T-helper 2 cell (primary cell): ENCODE measurements around the gene MASP1.
"Not testable (repeated sequence)": the region's sequence is repeated elsewhere in the genome, so short reads cannot be mapped to it uniquely, and the experiment has no call there.

Source experiments
- DNase-seq, 5 experiments: peaks; one replicate each; pipeline versions ENCODE4 v3.0.0 to v3.0.0-alpha.2; 2012 to 2022

MASP1 gene

DNA sequence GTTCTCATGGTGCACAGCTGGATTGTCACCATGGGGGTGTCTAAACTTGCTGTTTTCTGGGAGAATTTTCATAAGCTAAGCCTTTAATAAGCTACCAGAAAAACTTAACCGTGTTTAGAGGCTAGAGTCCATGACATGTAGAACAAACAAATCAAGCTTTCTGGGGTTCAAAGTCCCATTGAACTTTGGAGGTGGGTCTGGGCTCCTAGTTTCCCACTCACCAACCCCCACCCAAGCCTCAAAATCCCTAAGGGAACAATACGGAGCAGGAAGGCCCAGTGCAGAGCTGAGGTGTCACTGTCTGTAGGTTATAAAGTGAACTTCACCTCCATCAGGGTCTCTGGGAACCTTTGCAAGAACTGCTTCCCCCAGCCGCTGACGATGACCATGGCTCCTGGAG lies 68.7 kb downstream of the MASP1 start:
- DNase-seq = no peak

DNA sequence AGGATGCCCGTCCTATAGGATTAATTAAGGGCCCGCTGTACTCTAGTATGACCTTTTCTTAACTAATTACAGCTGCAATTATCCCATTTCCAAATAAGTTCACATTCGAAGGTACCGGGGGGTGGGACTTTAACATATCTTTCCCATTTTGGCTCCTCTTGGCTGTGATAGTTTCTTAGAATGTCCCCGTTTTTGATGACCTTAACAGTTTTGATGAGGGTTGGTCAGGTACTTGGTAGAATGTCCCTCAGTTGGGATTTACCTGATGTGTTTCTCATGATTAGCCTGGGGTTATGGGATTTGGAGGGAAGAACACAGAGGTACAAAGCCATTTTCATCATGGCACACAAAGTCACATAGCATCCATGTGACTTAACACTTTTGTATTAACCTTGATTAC lies 76.1 kb downstream of the MASP1 start:
- no peak for DNase-seq

DNA sequence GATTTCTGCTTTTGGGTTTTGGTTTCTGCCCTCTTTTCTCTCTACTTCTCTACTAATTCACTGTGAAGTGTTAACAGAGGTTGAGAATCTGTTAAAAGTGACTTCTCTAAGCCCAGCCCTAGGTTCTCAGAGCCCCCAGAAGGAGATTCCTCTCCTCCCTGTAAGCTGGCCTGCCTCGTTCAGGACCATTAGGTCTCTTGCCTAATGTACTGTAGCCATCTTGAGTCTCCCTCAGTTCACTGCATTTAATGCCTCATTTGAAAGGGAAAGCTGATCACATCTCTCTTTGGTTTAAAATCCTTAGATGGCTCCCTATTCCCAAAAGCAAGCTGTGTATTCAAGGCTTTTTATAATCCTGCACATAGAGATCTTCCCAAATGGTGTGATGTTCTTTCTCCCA lies 77.9 kb downstream of the MASP1 start:
- DNase-seq = no peak

DNA sequence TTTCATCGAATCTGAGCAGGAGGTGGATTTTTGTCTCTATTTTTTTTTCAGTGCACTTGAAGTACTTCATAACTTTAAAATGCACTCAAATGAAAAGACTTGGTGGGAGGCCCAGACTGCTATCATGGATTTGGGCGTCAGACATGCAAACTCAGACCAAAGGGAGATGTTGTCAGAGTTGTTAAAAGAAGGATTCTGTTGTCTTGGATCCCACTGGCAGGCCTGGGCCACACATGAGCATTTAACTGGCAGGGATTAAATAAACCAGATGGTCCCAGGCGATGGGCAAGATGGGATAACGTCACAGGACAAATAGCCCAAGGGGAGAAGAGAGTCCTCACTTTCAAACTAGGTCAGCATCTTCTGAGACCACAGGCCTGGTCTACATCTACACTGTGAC lies 78.8 kb downstream of the MASP1 start:
- no peak for DNase-seq

- no peak for DNase-seq
Measured at GRCh38 chr3:187212196-187212545, 79.4 kb downstream of the MASP1 start.

DNA sequence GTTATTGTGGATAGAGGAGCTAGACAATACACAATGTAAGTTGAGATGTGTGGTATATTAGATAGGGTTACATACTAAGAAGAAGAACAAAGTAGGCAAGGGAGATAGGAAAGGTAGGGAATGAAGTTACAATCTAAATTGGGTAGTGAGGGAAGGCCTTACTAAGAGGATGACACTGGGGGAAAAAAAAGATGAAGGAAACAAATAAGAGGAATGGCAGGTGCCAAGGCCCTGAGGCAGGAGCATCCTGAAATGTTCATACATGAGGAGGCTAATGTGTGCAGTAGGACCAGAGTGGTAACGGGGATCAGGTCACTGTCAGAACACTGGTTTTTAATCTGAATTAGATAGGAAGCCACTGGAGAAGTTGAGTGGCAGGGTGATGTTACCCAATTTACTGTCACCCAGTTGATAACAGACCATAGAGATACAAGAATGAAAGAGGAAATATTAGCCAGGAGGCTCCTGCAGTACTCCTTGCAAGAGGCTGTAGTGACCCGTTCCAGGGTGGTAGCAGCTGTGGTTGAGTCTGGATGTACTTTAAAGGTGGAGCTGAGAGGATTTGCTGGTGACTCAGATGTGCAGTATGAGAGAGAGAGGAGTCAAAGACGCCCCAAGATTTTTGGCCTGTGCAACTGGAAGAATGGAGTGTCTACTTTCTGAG lies 79.9 kb downstream of the MASP1 start:
- no peak for DNase-seq

- DNase-seq = no peak
Measured at GRCh38 chr3:187210545-187211327, 80.8 kb downstream of the MASP1 start.

DNA sequence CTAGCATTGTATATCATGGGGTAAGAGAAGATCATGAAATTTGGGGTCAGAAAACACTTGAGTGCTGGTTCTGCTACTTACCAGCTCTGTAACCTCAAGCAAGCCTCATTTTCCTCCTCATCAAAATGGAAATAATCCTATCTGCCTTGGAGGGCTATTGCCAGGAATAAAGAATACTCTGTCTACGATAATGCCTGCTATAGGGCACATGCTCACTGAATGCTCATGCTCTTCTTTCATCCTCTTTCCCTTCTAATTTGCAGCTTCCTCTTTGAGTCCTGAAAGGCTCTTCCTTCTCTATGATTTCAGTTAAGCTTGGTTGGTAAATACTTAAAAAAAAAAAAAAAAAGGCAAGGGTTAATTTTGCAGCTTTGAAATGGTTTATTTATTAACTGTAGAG lies 81.4 kb downstream of the MASP1 start:
- DNase-seq = no peak

DNA sequence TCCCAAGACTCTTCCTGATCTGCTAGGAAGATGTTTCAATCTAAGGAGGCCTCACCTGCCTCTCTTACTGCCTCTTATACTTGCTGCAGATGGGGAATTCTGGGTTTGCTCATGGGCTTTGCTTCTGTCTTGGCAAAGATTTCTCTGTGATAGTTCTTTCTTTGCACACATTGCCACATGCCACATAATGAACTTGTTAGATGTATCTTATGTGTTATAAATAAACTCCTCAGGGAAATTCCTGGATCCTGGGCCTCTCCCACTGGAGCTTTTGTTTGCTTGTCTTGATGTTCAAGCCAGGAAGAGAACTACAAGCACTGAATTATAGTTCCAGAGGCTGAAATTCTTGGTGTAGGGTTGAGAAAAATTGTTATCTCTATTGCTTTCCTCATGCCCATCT lies 82.0 kb downstream of the MASP1 start:
- no peak for DNase-seq

DNA sequence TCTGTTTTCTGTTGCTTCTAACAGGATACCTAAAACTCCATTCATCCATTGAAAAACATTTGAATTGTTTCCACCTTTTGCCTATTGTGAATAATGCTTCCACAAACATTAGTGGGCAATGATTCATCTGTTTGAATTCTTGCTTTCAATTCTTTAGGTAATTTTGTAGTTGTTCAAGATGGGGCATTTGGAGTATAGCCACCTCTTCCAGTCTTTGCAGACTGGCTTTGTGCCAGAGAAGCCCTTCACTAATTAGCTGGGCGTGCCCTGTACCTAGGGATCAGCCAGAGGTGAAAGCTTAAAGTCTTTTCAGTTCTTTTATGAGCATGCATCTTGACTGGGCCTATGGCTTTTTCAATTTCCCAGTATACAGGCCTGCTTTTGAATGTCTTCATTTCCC lies 83.4 kb downstream of the MASP1 start:
- no peak for DNase-seq

DNA sequence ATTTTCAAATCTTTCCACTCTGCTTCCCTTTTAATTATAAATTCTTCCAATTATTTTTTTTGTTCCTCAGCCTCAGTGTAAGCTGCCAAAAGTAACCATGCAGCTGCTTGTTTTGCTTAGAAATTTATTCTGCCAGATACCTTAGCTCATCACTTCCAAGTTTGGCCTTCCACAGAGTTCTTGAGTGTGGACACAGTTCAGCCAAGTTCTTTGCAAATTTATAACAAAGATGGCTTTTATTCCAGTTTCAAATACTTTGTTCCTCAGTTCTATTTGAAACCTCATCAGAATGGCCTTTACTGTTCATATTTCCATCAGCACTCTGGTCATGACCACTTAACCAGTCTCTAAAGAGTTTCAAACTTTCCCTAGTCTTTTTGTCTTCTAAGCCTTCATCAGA lies 83.9 kb downstream of the MASP1 start:
- DNase-seq = no peak

DNA sequence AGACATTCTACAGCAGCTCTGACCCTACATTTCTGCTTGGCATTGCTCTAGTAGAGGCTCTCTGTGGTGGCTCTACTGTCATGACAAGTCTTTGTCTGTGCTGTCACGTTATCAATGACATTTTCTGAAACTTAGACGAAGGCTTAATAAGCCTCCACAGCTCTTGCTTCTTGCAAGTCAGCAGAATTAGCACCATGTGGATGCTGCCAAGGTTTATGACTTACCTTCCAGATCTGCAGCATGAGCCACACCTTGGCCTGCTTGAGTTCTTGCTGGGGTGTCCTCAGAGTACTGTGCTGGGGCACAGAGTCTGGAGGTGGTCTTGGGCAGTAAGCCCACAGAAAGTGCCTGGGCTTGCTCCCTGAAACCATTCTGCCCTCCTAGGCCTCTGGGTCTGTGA lies 84.5 kb downstream of the MASP1 start:
- no peak for DNase-seq

GRCh38 chr3:187205683-187206082 lies 85.9 kb downstream of the MASP1 start:
- DNase-seq = no peak

GRCh38 chr3:187199463-187200050 lies 92.0 kb downstream of the MASP1 start:
- not testable (repeated sequence) for DNase-seq

DNA sequence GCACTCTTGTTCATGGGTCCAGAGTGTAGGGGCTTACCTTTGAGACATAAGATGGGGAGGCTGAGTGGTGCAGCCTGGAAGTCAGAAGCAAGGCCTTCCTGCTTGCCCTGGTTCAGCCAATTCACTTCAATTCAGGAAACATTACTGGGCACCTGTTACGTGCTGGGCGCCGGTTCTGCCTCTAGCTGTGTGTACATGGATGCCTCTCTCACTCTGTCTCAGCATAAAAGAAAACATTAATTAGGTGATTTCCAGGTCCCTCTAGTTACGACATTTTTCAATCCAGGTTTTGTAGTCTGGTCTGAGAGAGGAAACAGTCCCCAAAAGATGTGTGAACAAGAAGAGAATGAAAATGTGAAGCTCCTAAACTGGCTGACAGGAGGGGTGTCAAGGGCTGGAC lies 93.0 kb downstream of the MASP1 start:
- no peak for DNase-seq

DNA sequence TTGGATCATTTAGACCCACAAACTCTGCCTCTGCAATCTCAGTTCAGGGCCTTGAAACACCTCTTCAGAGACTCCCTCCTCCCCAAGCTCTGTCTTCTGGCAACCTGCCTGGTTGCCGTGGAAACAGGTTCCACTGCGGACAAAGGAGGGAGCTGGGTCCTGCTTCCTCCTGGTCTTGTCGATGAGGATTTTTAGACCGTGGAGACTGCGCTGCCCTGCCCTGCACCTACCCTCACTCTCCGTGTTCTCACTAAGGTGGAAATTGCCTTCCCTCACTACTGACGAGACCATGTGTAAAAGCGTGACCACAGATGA lies 94.2 kb downstream of the MASP1 start, which contains the start of gene RTP1:
RTP1 (plus strand) TSS at position 152 of the 315 bp plus-strand sequence; CDS start at position 182, 30 bp downstream.
- no peak for DNase-seq

DNA sequence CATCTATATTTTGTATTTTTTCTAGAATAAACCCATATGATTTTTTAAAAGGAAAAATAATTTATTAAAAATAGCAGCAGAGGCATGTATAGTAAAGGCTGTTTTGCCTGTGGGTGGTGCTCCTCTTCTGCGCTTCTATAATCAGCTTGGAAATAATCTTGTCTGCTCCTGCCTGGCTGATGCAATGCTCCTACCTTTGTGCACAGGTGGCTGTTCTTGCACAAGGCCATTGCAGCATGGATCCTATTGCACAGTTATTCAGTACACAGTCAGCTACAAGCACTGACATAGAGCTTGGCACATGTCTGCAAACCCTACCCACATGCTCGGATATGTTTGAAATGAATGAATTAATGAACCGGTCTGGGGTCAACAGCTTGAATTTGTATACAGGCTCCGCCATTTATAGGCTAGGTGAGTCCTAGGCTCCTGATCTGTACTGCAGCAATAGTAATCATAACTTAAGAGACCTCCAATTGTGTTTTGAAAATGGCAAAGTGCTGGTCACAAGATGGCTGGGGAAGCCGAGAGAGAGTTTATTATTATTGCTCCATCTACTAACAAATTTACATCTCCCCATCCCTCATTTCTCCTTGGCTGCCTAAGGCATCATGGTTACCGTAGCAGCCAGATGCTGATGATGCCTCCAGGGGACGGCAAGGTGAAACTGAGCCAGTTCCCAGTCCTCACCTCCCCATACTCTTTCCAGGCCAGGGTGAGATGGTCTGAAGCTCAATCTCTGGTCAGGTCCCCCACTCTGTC lies 94.8 kb downstream of the MASP1 start:
- no peak for DNase-seq

DNA sequence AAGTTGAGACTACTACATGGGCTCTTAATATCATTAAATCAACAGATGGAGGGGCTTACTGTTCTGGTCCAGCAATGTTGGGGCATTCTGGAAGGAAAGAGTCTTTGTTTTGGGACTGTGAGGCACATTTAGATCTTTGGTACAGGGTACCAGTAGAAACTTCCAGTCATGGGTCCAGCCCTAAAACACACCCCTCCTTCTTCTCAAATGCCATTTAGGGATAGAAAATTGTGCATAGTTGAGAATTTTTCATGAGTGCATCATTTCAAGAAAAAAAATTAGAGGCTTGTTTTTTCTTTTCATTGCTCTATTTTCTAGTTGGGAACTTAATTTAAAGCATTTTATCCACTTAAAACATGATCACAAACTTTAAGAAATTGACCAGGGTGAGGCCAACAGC lies 98.4 kb downstream of the MASP1 start:
- DNase-seq = no peak

GRCh38 chr3:187191271-187191670 lies 100.3 kb downstream of the MASP1 start:
- no peak for DNase-seq

DNA sequence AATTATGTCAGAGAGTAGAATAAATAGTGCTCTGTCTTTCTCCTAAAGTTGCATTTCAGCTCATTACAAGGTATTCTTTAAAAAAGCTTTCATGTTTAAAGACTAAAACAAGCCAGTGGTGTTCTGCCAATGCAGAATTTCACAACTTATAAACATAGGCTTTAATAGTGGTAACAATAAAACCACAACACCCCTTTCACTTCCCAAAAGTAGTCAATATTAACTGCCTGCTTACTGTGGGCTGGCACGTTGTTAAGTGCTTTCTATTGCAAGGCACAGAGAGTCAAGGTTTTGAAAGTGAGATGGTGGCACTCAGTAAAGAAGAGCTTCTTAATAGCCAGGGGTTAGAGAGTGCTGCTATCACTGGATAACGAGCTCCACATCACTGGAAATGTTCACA lies 102.6 kb downstream of the MASP1 start:
- DNase-seq = no peak

DNA sequence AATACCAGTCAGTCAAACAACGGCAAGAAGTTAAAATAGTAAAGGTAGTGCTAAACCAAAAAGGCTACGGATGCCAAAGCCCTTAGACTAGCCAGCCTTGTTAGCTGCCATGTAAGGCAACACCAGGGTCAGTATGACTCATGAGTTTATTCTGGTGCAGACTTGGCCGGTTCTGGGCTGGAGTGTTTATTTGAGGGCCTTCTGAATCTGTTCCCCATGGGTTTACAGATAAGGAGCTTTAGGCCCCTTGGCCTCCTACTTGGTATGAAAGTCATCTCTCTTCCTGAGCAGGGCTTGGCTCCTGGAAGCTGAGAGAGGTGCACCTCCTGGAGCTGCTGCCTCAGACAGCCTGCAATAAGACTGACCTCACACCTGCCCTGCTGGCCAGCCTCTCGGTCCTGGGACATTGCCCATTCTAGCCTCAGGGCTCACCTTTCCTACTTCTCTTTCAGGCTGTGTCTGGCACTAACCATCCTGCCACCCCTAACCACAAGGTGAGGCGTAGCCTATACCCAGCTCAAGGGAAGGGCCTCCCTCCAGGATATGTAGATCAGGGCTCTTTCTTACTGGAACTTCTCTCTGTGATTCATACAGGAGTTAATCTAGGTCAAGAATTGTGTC lies 104.6 kb downstream of the MASP1 start:
- DNase-seq = no peak

DNA sequence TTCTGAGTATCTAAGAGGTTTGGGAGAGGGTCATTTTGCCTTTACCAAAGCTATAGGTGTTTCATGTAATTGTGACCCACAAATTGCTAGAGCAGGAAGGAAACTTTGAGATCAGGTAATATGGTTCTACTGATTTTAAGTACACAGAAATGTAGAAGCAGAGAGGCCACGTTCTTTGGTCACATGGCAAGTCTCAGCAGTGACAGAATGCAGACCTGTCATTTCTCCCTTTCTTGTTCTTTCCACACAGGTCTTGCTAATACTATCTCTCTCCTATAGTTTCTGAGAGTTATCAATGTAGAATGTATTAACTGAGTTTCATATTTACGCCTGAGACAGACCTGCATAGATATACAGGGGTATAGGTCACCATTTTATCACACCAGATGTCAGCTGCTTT lies 105.2 kb downstream of the MASP1 start:
- no peak for DNase-seq

GRCh38 chr3:187185759-187186158 lies 105.8 kb downstream of the MASP1 start:
- DNase-seq = no peak
